Stimulated activated CD4-positive, alpha-beta T cell treated with anti-CD3 and anti-CD28 coated beads, TNF-alpha, amount 100 ng/mL, for 4 hours (primary cell): ENCODE data around the gene MTCH2.
"Not testable (repeated sequence)": the region's sequence is repeated elsewhere in the genome, so short reads cannot be mapped to it uniquely, and the experiment has no call there.

Experiments used
- DNase-seq, 3 experiments: peaks; one replicate each; pipeline ENCODE4 v3.0.0-alpha.2; 2020; ENCODE audit warnings: low read depth in 3 of 3

MTCH2 gene

GRCh38 chr11:47636331-47636730, 6.0 kb downstream of the MTCH2 start:
- not testable (repeated sequence) for DNase-seq

- DNase-seq: no peak
Measured at GRCh38 chr11:47631473-47631872, 10.9 kb downstream of the MTCH2 start.

- DNase-seq: no peak
Measured at GRCh38 chr11:47628026-47628425, 14.3 kb downstream of the MTCH2 start.

GRCh38 chr11:47626234-47626633, 16.1 kb downstream of the MTCH2 start:
- DNase-seq: no peak

GRCh38 chr11:47620836-47621378, 21.5 kb downstream of the MTCH2 start:
- DNase-seq: no peak

- DNase-seq: no peak
Measured at GRCh38 chr11:47617417-47617809, 24.9 kb downstream of the MTCH2 start.

- no peak for DNase-seq
Measured at GRCh38 chr11:47616726-47617416, 25.5 kb downstream of the MTCH2 start.

GRCh38 chr11:47615249-47615648, 27.1 kb downstream of the MTCH2 start:
- no peak for DNase-seq

GRCh38 chr11:47611348-47611794, 31.0 kb downstream of the MTCH2 start:
- DNase-seq: no peak

GRCh38 chr11:47609675-47610074, 32.7 kb downstream of the MTCH2 start:
- no peak for DNase-seq

- DNase-seq: no peak
Measured at GRCh38 chr11:47607380-47607779, 35.0 kb downstream of the MTCH2 start.

GRCh38 chr11:47606731-47607130, 35.6 kb downstream of the MTCH2 start:
- DNase-seq: no peak

- no peak for DNase-seq
Measured at GRCh38 chr11:47605921-47606320, 36.4 kb downstream of the MTCH2 start.

GRCh38 chr11:47603295-47603694, 39.1 kb downstream of the MTCH2 start:
- DNase-seq: no peak

- no peak for DNase-seq
Measured at GRCh38 chr11:47599902-47600301, 42.5 kb downstream of the MTCH2 start.

- DNase-seq: no peak
Measured at GRCh38 chr11:47595967-47596366, 46.4 kb downstream of the MTCH2 start.

- DNase-seq: no peak
Measured at GRCh38 chr11:47595029-47595428, 47.3 kb downstream of the MTCH2 start.

- DNase-seq: no peak
Measured at GRCh38 chr11:47593934-47594855, 48.2 kb downstream of the MTCH2 start, which contains the start of gene C1QTNF4. TSS of gene C1QTNF4 (minus strand) at chr11:47594411. CDS start at chr11:47590810, 3,601 bp downstream.

GRCh38 chr11:47593492-47593933, 48.8 kb downstream of the MTCH2 start:
- DNase-seq: no peak

GRCh38 chr11:47592970-47593369, 49.4 kb downstream of the MTCH2 start:
- no peak for DNase-seq

GRCh38 chr11:47592251-47592650, 50.1 kb downstream of the MTCH2 start:
- no peak for DNase-seq

GRCh38 chr11:47591764-47592163, 50.6 kb downstream of the MTCH2 start:
- DNase-seq: no peak
